Stimulated activated CD8-positive, alpha-beta memory T cell treated with anti-CD3 and anti-CD28 coated beads, Interleukin-12 subunit alpha, Interleukin-12 subunit beta, amount 100 ng/mL, for 4 hours (primary cell): Measurements from ENCODE around the gene OSBPL6.
"Not testable (repeated sequence)": the region's sequence is repeated elsewhere in the genome, so short reads cannot be mapped to it uniquely, and the experiment has no call there.

Experiments
- DNase-seq: peaks from one replicate; pipeline ENCODE4 v3.0.0-alpha.2; 2020; ENCODE audit warnings: low read depth

The OSBPL6 gene

GRCh38 chr2:178193823-178194599 lies at the start of gene OSBPL6:
Gene OSBPL6 (plus strand): TSS chr2:178194512. CDS start chr2:178306185, 111,673 bp downstream.
- DNase-seq, result peak; percentile 28

GRCh38 chr2:178152033-178152432 lies 42.3 kb upstream of the OSBPL6 start:
- no peak for DNase-seq

- DNase-seq, result no peak
These were observed 41.8 kb upstream of the OSBPL6 start for GRCh38 chr2:178152542-178152941.

- DNase-seq, result no peak
These were observed 41.3 kb upstream of the OSBPL6 start for GRCh38 chr2:178152977-178153376.

- not testable (repeated sequence) for DNase-seq
These were observed 40.4 kb upstream of the OSBPL6 start for GRCh38 chr2:178153878-178154277.

GRCh38 chr2:178155524-178155923 lies 38.8 kb upstream of the OSBPL6 start:
- DNase-seq, result no peak

GRCh38 chr2:178157574-178157973 lies 36.7 kb upstream of the OSBPL6 start:
- DNase-seq, result no peak

- no peak for DNase-seq
These were observed 34.3 kb upstream of the OSBPL6 start for GRCh38 chr2:178159966-178160365.

- DNase-seq, result no peak
These were observed 33.7 kb upstream of the OSBPL6 start for GRCh38 chr2:178160601-178161000.

GRCh38 chr2:178163395-178163794 lies 30.9 kb upstream of the OSBPL6 start:
- DNase-seq, result no peak

GRCh38 chr2:178163911-178164310 lies 30.4 kb upstream of the OSBPL6 start:
- DNase-seq, result no peak

- DNase-seq, result no peak
These were observed 20.7 kb upstream of the OSBPL6 start for GRCh38 chr2:178173657-178174056.

GRCh38 chr2:178177066-178177679 lies 17.1 kb upstream of the OSBPL6 start:
- no peak for DNase-seq

GRCh38 chr2:178180648-178181047 lies 13.7 kb upstream of the OSBPL6 start:
- not testable (repeated sequence) for DNase-seq

- no peak for DNase-seq
These were observed 6.5 kb upstream of the OSBPL6 start for GRCh38 chr2:178187861-178188260.

- DNase-seq, result no peak
These were observed 5.8 kb upstream of the OSBPL6 start for GRCh38 chr2:178188466-178188865.

GRCh38 chr2:178191004-178191508 lies 3.3 kb upstream of the OSBPL6 start:
- DNase-seq, result no peak

- no peak for DNase-seq
These were observed 2.8 kb upstream of the OSBPL6 start for GRCh38 chr2:178191511-178191910.

GRCh38 chr2:178193496-178193822 lies 853 bp upstream of the OSBPL6 start:
- DNase-seq, result no peak

- no peak for DNase-seq
These were observed 483 bp downstream of the OSBPL6 start for GRCh38 chr2:178194600-178195389.

GRCh38 chr2:178195390-178196166 lies 1.3 kb downstream of the OSBPL6 start:
- no peak for DNase-seq

GRCh38 chr2:178197791-178198190 lies 3.5 kb downstream of the OSBPL6 start:
- DNase-seq, result no peak
